Vein endothelial cell (primary cell): ENCODE results near the gene YWHAH. TPM values are rescaled to one million over a fixed set of nuclear protein-coding genes. Genes with fewer than 3 reads are reported as not detected.

ENCODE experiments used
- small RNA-seq: library from RNA; depleted of rRNA; stranded (forward); fragments of <200 nt; gene quantifications from one replicate; pipeline ENCODE3, GENCODE V24; 2012
- total RNA-seq: library from RNA; depleted of rRNA; stranded (reverse); fragments of >200 nt; gene quantifications from 2 replicates; pipeline ENCODE4 v1.2.3, GENCODE V29; 2012

The YWHAH gene
- total RNA-seq = 136 and 173 TPM in 2 replicates

DNA sequence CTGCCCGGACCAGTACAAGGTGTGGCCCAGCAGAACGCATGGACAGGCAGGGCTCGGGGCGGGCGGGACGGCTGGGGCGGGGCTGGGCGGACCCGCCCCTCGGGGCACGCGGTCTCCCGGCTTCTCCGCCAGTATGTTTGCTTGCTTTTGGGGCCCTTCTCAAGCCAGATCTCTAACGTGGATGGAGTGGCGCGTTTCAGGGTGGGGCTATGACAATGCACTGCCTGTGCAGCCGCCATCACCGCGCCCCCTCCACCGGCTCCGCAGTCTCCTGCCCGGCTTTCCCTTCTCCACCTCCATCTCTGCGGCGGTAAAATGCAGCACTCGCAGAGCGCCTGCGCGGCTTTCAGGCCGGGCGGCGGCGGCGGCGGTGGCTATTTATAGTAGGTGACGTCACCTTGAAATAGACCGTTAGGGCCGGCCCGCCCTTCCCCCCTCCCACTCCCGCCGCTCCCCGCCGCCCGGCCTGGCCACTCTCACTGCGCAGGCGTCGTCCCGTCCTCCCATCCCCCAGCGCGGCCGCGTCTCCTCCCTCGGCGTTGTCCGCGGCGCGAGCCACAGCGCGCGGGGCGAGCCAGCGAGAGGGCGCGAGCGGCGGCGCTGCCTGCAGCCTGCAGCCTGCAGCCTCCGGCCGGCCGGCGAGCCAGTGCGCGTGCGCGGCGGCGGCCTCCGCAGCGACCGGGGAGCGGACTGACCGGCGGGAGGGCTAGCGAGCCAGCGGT lies at the start of gene YWHAH:
Gene YWHAH, plus strand, starts transcription at position 558 of the 722 bp plus-strand sequence. CDS start 199 bp downstream, outside the sequence.

Small RNA genes lying within 50 kb of the gene (small RNA-seq; reads per million reads assigned to genes)
- not detected for gene RN7SL305P

Other genes starting within 250 kb of the YWHAH start
- 32.8 and 35.3 TPM in 2 replicates for gene PRR14L, start 194.4 kb upstream of the YWHAH start, total RNA-seq
- 14.0 and 17.2 TPM in 2 replicates for gene DEPDC5, start 190.5 kb upstream of the YWHAH start, total RNA-seq
- gene SLC5A1, start 98.7 kb downstream of the YWHAH start, total RNA-seq = not detected in 2 replicates
- gene C22orf42, start 214.8 kb downstream of the YWHAH start, total RNA-seq = not detected in 2 replicates